Endometrial microvascular endothelial cells (primary cell): ENCODE data around the gene FARSB. TPM values are rescaled to one million over a fixed set of nuclear protein-coding genes. Genes with fewer than 3 reads are reported as not detected.

Experiments used
- in situ Hi-C: cut with HindIII; loops from 2 replicates; pipeline ENCODE4 v1.10.0; 2017; ENCODE audit warnings: low sequenced_read_pairs, low pct_unique_long_range_greater_than_20kb; ENCODE audit errors: inconsistent ontology term
- total RNA-seq: library from RNA; depleted of rRNA; stranded (reverse); fragments of >200 nt; gene quantifications from one replicate; pipeline ENCODE4 v1.2.3, GENCODE V29; 2015; ENCODE audit errors: inconsistent ontology term

Gene FARSB
- total RNA-seq, 1 donor from 2014 or later, result 41.7 TPM

DNA sequence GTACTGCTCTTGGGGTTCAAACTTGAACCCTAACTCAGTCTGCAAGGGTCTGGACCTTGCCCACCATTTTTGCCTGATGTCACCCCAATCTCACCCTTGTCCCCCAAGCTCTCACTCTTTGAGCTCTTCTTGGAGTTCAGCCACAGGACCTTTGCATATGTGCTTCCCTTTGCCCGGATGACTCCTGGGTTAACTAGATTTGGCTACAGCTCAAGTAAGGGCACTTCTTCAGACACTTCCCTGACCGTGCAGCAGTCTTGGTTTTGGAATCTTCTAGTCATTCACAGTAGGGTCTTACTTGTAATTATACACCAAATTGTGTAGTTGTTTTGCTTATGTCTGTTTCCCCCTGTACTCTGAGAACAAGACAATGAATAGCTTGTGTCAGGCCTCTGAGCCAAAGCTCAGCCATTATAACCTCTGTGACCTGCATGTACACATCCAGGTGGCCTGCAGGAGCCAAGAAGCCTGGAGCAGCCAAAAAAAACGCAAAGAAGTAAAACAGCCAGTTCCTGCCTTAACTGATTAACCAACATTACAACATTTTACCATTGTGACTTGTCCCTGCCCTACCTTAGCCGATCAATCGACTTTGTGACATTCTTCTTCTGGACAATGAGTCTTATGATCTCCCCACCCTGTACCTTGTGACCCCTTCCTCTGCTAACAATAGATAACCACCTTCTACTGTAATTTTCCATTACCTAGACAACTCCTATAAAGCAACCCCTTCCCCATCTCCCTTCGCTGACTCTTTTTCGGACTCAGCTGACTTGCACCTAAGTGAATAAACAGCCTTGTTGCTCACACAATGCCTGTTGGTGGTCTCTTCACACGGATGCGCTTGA lies 14.5 kb upstream of the FARSB start:
- in situ Hi-C loops, result no loop called here

DNA sequence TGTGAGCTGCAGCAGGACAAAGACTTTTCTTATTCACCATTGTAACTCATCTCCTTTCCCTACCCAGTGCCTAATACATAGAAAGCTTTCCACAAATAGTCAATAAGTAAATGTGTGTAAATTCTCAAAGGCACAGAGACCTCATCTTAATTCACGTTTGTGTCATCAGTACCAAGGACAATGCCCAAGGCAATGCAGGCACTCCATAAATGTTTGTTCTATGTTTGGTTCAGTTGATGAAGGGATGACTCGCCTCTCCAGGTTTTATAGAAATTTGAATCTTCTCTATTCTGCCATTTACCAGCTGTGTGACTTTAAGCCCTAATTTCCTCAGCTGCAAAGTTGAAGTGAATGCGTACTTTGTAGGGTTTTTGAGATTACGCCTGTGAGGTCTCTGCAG lies 13.5 kb upstream of the FARSB start:
- in situ Hi-C loops, result no loop called here

DNA sequence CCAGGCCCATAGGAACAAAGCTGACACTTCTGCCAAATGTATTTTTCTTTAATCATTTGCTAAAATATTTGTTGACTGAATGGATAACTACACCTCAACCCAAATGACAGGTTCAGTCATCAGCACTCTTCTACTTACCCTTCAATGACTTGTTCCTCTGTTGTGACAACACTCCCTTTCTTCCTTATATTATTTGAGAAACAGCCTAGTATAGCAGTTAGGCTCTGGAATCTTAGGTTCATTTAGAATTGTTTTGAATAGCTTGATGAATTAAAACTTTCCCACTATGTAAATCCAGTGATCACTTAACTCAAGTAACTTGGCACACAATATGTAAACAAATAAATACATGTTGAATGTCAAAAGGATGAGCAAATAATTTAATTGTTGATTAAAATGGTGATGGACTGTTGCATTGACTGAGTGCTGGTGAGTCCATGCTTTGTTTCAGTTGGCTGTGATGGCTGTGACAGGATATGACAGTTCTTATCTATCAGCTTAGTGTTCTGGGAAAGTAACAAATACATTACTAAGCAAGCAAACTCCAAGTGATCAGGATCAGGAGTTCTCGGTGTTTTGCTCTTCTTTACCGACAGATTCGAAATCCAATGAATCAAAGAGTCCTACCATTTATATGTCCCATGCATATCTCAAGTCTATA lies 12.7 kb upstream of the FARSB start:
- in situ Hi-C loops, result no loop called here

- in situ Hi-C loops, result no loop called here
Observed at GRCh38 chr2:222663479-222663878, 7.6 kb upstream of the FARSB start.

GRCh38 chr2:222656526-222657446 lies 894 bp upstream of the FARSB start:
- in situ Hi-C loops, result no loop called here

DNA sequence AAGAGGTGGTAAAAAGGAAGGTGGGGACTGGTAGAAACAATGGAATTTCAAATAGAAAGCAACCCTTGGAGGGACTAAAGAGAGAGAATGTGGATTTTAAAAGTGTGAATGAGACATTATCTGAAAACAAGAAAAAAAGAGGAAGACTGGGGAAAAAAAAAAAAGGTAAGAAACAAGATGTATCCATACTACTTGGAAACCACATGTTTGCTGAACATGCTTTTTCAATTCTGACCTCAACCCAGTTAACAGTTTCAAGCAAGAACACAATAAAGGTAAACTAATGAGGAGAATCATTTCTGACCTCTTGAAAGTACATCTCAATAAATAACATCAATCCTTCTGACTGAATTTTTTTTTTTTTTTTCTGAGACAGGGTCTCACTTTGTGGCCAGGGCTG lies 2.6 kb downstream of the FARSB start:
- in situ Hi-C loops, result no loop called here

DNA sequence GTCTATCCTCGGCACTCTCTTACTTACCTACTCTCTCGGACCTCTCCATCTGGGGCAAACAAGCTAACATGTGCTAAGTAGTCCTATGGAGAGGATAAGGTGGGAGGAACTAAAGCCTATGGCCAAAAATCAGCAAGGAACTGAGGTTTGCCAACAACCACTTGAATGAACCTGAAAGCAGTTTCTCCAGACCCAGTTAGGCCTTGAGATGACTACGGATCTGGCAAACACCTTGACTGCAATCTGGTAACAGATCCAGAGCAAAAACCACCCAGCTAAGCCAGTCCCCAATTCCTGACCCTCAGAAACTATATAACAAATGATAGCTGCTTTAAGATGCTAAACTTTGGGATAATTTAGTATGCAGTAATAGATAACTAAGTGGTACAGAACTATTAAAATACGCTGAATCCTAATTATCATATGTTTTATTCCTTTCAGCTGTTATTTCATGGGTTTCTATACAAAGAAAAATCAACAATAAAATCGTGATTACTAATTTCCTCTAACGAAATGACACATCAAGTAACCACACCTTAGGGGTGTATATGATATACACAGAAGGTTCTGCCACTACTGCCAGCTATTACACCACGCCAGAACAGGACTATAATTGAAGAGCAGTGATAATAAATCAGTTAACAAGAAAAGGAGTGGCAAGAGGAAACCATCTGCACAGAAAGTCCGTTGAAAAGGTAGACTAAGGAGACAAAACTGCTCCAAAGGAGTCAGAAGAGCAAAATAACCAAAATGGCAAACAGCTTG lies 3.2 kb downstream of the FARSB start:
- in situ Hi-C loops, result no loop called here

DNA sequence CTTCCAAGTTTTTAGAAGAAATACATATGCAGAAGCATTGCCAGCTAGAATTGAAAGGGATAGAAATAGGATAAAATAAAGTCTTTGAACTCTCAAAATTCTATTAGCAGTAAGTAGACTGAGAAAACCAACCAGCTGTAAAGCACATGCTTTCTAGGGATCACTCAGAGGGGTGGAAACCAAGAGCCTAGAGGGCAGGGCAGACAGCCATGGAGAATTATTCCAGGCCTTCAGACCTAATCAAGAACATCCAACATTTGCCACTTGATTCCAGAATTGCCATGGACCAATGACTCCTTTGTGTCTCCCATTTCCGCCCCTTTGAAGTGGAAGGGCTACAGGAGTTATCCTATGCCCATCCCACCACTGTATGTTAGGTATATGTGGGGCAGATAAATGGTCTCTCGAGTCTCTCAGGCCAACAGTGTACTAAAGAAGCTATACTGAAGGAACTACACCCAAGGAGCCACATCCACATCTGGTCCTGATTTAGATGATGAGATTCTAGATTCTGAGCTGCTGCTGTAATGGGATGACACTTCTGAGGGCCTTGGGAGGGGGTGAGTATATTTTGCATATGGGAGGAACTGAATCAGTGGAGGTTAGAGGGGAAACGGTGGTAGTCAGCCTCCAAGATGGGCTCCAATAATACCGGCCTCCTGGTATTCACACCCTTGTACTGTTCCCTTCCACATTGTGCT lies 4.0 kb downstream of the FARSB start:
- in situ Hi-C loops, result no loop called here

GRCh38 chr2:222649801-222650200 lies 6.1 kb downstream of the FARSB start:
- in situ Hi-C loops, result no loop called here

DNA sequence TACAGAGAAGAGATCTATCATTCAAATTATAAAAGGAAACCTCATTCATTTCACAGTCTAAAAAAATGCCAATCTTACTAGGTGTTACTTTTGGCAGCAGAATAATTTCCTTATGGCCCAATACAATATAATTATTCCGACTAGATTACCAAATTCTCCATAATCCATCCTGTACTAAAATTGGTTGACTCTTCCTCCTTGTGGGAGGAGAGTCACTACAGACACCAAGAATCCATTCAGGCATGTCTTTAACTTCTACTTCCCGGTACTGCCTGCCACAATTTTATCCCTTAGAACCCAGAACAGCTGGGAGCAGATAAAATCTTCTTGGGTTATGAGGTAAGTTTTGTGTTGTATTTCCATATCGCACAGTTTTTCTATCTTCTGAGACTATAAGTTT lies 9.9 kb downstream of the FARSB start:
- in situ Hi-C loops, result no loop called here

DNA sequence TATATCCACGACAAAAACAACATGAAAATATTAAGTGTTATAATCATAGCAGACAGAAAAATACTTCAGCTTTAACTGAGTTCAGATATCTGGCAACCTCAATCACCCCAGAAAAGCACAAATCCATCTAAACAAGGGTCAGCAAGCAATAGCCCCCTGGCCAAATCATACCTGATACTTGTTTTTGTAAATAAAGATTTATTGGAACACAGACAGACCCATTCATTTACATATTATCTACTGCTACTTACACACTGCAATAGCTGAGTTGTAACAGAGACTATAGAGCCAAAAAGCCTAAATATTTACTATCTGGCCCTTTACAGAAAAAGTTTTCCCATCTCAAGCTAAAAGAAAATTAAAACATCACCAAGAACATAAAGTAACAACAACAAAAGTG lies 12.8 kb downstream of the FARSB start:
- in situ Hi-C loops, result no loop called here

- in situ Hi-C loops, result no loop called here
Observed at GRCh38 chr2:222641336-222641735, 14.6 kb downstream of the FARSB start.

GRCh38 chr2:222637067-222637466 lies 18.8 kb downstream of the FARSB start:
- in situ Hi-C loops, result no loop called here

DNA sequence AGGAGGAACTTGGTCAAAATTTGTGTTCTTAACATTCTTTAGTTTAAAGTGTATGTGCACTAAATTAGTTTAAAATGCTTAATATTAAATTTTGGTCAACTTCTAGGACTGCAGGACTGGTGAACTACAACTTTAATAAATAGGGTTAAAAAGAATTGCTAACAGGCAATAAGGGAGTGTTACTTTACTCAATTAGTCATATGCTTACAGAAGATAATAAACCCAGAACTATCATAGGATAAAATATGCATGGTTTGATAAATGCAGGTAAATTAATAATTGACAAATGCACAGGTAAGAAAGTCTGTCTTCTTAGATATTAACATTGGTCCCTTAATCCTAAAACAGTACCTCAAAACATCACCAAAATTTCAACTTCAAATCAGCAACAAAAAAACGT lies 20.6 kb downstream of the FARSB start:
- in situ Hi-C loops, result no loop called here

- in situ Hi-C loops, result no loop called here
Observed at GRCh38 chr2:222627764-222628163, 28.1 kb downstream of the FARSB start.

GRCh38 chr2:222623756-222624309 lies 32.1 kb downstream of the FARSB start:
- in situ Hi-C loops, result loop anchor here (25.0 kb wide), 1 partner anchor 312 kb away; a partner anchor contains a TSS

- in situ Hi-C loops, result loop anchor here (25.0 kb wide), 1 partner anchor 311 kb away; a partner anchor contains a TSS
Observed at GRCh38 chr2:222622910-222623309, 33.0 kb downstream of the FARSB start.

- in situ Hi-C loops, result loop anchor here (25.0 kb wide), 1 partner anchor 310 kb away; a partner anchor contains a TSS
Observed at GRCh38 chr2:222621893-222622292, 34.0 kb downstream of the FARSB start.
